Stimulated activated CD4-positive, alpha-beta T cell treated with anti-CD3 and anti-CD28 coated beads, Interleukin-12 subunit alpha, Interleukin-12 subunit beta, amount 100 ng/mL, for 48 hours (primary cell): ENCODE results near the gene SYNPO.

Source experiments
- DNase-seq, 3 donors: peaks; one replicate each; pipeline ENCODE4 v3.0.0-alpha.2; 2020; ENCODE audit warnings: low read depth in 2 of 3, low spot score in 1 of 3

Gene SYNPO

GRCh38 chr5:150640311-150641005 is at the start of gene SYNPO:
TSS of gene SYNPO (plus strand) at chr5:150640660. CDS start at chr5:150648276, 7,616 bp downstream.
- DNase-seq: no peak

- no peak for DNase-seq
Measured at GRCh38 chr5:150590979-150591695, 49.3 kb upstream of the SYNPO start.

GRCh38 chr5:150593593-150593992 is 46.9 kb upstream of the SYNPO start:
- no peak for DNase-seq

- no peak for DNase-seq
Measured at GRCh38 chr5:150593996-150594395, 46.5 kb upstream of the SYNPO start.

GRCh38 chr5:150595466-150596031 is 44.9 kb upstream of the SYNPO start:
- DNase-seq: no peak

GRCh38 chr5:150596313-150596712 is 44.1 kb upstream of the SYNPO start:
- DNase-seq: no peak

- DNase-seq: no peak
Measured at GRCh38 chr5:150596826-150597225, 43.6 kb upstream of the SYNPO start.

- no peak for DNase-seq
Measured at GRCh38 chr5:150598006-150598405, 42.5 kb upstream of the SYNPO start.

GRCh38 chr5:150598821-150599273 is 41.6 kb upstream of the SYNPO start:
- no peak for DNase-seq

- DNase-seq: no peak
Measured at GRCh38 chr5:150599281-150599680, 41.2 kb upstream of the SYNPO start.

- no peak for DNase-seq
Measured at GRCh38 chr5:150599917-150600511, 40.4 kb upstream of the SYNPO start.

- DNase-seq: no peak
Measured at GRCh38 chr5:150600616-150601490, 39.6 kb upstream of the SYNPO start.

- no peak for DNase-seq
Measured at GRCh38 chr5:150601491-150602345, 38.7 kb upstream of the SYNPO start.

GRCh38 chr5:150603052-150603451 is 37.4 kb upstream of the SYNPO start:
- DNase-seq: no peak

- DNase-seq: no peak
Measured at GRCh38 chr5:150603491-150603890, 37.0 kb upstream of the SYNPO start.

GRCh38 chr5:150604010-150604409 is 36.5 kb upstream of the SYNPO start:
- DNase-seq: no peak

- no peak for DNase-seq
Measured at GRCh38 chr5:150604894-150605440, 35.5 kb upstream of the SYNPO start.

GRCh38 chr5:150605546-150605945 is 34.9 kb upstream of the SYNPO start:
- no peak for DNase-seq

- no peak for DNase-seq
Measured at GRCh38 chr5:150606476-150606875, 34.0 kb upstream of the SYNPO start.

GRCh38 chr5:150607105-150607504 is 33.4 kb upstream of the SYNPO start:
- no peak for DNase-seq
